Measurements from ENCODE around the gene CCSAP.

Gene CCSAP

DNA sequence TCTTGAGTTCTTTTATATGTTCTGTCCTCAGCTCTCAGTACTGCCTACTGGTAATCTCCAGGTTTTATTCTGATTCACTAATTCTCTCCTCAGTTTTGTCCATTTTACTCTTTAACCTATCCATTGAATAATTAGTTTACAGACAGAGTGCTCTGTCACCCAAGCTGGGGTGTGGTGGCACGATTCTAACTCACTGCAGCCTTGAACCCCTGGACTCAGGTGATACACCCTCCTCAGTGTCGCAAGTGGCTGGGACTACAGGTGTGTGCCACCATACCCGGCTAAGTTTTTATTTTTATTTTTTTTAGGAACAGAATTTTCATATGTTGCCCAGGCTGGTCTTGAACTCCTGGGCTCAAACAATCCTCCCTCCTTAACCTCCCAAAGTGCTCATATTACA is 58.0 kb downstream of the CCSAP start:
- TF ChIP-seq TAF1 (IDR thresholded peaks at IDR 0.05; ENCODE audit: borderline replicate concordance, insufficient read depth, low read length): no peak

DNA sequence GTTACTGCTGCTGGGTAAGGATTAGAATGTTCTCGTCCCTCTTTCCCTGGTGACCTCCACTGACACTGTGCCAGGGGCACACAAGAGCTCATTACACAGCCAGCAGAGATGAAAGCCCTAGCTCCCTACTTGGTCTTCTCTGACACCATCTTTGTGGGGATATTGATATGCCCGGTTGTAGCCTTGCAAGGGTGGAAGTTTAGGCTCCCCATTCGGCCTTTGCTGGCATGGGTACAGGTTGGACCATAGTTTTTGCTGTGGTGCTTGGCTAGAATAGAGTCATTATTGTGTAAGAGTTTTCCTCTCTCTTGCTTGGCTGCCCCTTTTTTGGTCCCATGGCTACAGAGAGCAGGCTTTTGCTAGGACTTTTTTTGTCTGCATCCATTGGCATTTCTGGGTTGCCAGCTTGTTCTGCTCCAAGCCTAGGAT is 59.6 kb downstream of the CCSAP start:
- TF ChIP-seq POLR2AphosphoS5 (IDR thresholded peaks at IDR 0.05; ENCODE audit: low read depth, low read length): no peak
- TF ChIP-seq TAF1 (IDR thresholded peaks at IDR 0.05; ENCODE audit: borderline replicate concordance, insufficient read depth, low read length): no peak

- TF ChIP-seq SIN3A (IDR thresholded peaks at IDR 0.05; ENCODE audit: borderline replicate concordance, insufficient read depth, low read length) (no peak), REST (IDR thresholded peaks at IDR 0.05; ENCODE audit: insufficient read depth in 1 of 2, low read depth in 2 of 2, low read length in 2 of 2) (no peak), TAF1 (IDR thresholded peaks at IDR 0.05; ENCODE audit: borderline replicate concordance, insufficient read depth, low read length) (no peak), FOXP2 (optimal IDR thresholded peaks at IDR 0.05; ENCODE audit: borderline replicate concordance, extremely low read depth, extremely low read length, insufficient read depth) (no peak), POLR2AphosphoS5 (IDR thresholded peaks at IDR 0.05; ENCODE audit: low read depth, low read length) (no peak)
These were observed 60.5 kb downstream of the CCSAP start for GRCh38 chr1:229282295-229282823.

- no peak for TF ChIP-seq REST (IDR thresholded peaks at IDR 0.05; ENCODE audit: insufficient read depth in 1 of 2, low read depth in 2 of 2, low read length in 2 of 2)
- no peak for TF ChIP-seq POLR2AphosphoS5 (IDR thresholded peaks at IDR 0.05; ENCODE audit: low read depth, low read length)
- TF ChIP-seq SIN3A (IDR thresholded peaks at IDR 0.05; ENCODE audit: borderline replicate concordance, insufficient read depth, low read length): no peak
- no peak for TF ChIP-seq TAF1 (IDR thresholded peaks at IDR 0.05; ENCODE audit: borderline replicate concordance, insufficient read depth, low read length)
- TF ChIP-seq FOXP2 (optimal IDR thresholded peaks at IDR 0.05; ENCODE audit: borderline replicate concordance, extremely low read depth, extremely low read length, insufficient read depth): no peak
These were observed 61.4 kb downstream of the CCSAP start for GRCh38 chr1:229281339-229281926.

GRCh38 chr1:229280921-229281320 is 61.9 kb downstream of the CCSAP start:
- TF ChIP-seq SIN3A (IDR thresholded peaks at IDR 0.05; ENCODE audit: borderline replicate concordance, insufficient read depth, low read length): no peak
- TF ChIP-seq FOXP2 (optimal IDR thresholded peaks at IDR 0.05; ENCODE audit: borderline replicate concordance, extremely low read depth, extremely low read length, insufficient read depth): no peak
- TF ChIP-seq REST (IDR thresholded peaks at IDR 0.05; ENCODE audit: insufficient read depth in 1 of 2, low read depth in 2 of 2, low read length in 2 of 2): no peak
- no peak for TF ChIP-seq TAF1 (IDR thresholded peaks at IDR 0.05; ENCODE audit: borderline replicate concordance, insufficient read depth, low read length)
- TF ChIP-seq POLR2AphosphoS5 (IDR thresholded peaks at IDR 0.05; ENCODE audit: low read depth, low read length): no peak

DNA sequence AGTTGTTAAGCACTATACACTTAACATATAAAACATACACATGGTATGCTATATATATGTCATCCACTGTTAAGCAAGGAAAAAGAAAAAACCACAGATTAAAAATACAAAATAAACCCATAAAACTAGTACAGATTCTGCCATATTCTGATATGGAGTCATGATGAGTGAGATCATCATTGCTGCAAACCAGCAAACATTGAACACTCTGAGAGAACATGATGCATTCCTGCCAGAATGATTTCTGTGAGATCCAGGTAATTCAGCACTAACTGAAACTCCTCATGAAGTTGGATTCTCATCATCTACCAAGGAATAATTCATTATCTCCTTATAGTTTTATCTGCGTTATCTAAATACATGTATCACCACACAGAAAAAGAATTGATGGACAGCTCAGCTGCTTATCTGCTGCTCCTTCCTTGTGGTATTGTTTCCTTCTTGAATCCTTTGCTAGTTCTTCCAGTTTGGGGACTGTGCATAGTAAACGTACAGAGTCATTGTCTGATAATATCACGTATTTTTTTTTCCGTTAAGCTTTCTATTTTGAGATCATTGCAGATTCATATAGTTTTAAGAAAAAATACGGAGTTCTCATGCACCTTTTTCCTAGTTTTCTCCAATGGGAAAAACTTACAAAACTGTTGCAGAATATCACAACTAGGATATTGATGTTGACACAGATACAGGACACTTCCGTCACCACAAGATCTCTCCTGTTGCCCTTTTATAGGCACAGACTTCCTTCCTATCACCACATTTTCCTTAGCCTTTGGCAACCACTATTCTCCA is 62.6 kb downstream of the CCSAP start:
- TF ChIP-seq POLR2AphosphoS5 (IDR thresholded peaks at IDR 0.05; ENCODE audit: low read depth, low read length): no peak

Measured in PFSK-1 (cell line).